A673 (cell line): ENCODE measurements around the gene MPZL1.

Experiments
- CTCF ChIP-seq: fragments of 300-800, 200-600 bp; sonication (generic); conservative IDR thresholded peaks from 2 replicates; pipeline ENCODE4 v1.5.1; 2017; ENCODE audit warnings: low read depth, mild to moderate bottlenecking, antibody characterized with exemption, low read length, moderate library complexity, mixed read lengths
- EZH2 ChIP-seq: fragments of 200-600 bp; sonication (generic); IDR thresholded peaks from 2 replicates; pipeline ENCODE4 v1.6.1; 2017; ENCODE audit warnings: borderline replicate concordance, low read depth, mild to moderate bottlenecking, mixed read lengths, antibody characterized with exemption, low read length; ENCODE audit not compliant: poor library complexity, severe bottlenecking

GRCh38 chr1:167757433-167758309 is 35.9 kb downstream of the MPZL1 start:
- TF ChIP-seq CTCF (no peak), EZH2 (no peak)
